ENCODE data around the gene HIVEP3. TPM values are rescaled to one million over a fixed set of nuclear protein-coding genes. Genes with fewer than 3 reads are reported as not detected.

The HIVEP3 gene
- total RNA-seq, 4 donors from 2014 or later, result 1.4 to 3.0 (median 2.3) TPM

GRCh38 chr1:41648230-41648629, 270.5 kb downstream of the HIVEP3 start:
- Histone ChIP-seq H3K27me3 (no peaks in the 10 kb centered on the region), H3K9me3 (no peaks in the 10 kb centered on the region), H3K4me1 (peaks cover 8 to 13% (median 10%) of the 10 kb centered on the region in 4 donors), H3K4me3 (no peak overlapping the region), H3K27ac (replicated peaks in 1 of 4) (no peak overlapping the region), H3K36me3 (no peaks in the 10 kb centered on the region)
- intact Hi-C loops (cut with DNase I), result no loop called here
- WGBS, result 100% methylated on average over 5 of the region's 5 CpGs
- DNase-seq (ENCODE audit: extremely low spot score), result no peak
- TF ChIP-seq CTCF (IDR thresholded peaks at IDR 0.05) (no peak), POLR2A (IDR thresholded peaks at IDR 0.05; ENCODE audit: low read depth) (no peak), EP300 (IDR thresholded peaks at IDR 0.05) (no peak), POLR2AphosphoS5 (IDR thresholded peaks at IDR 0.05) (no peak)

GRCh38 chr1:41647221-41648135, 271.2 kb downstream of the HIVEP3 start:
- intact Hi-C loops (cut with DNase I), result no loop called here
- no peaks in the 10 kb centered on the region for H3K27me3 ChIP-seq
- TF ChIP-seq CTCF (IDR thresholded peaks at IDR 0.05) (no peak), POLR2A (IDR thresholded peaks at IDR 0.05; ENCODE audit: low read depth) (no peak), POLR2AphosphoS5 (IDR thresholded peaks at IDR 0.05) (no peak), EP300 (IDR thresholded peaks at IDR 0.05) (no peak)
- H3K9me3 ChIP-seq, result no peaks in the 10 kb centered on the region
- no peak overlapping the region for H3K27ac ChIP-seq (replicated peaks in 1 of 4)
- no peak for DNase-seq (ENCODE audit: extremely low spot score)
- H3K36me3 ChIP-seq, result no peaks in the 10 kb centered on the region
- peaks cover 8 to 13% (median 10%) of the 10 kb centered on the region in 4 donors for H3K4me1 ChIP-seq
- H3K4me3 ChIP-seq, result no peak overlapping the region
- WGBS, result 90% methylated on average over 4 of the region's 4 CpGs

GRCh38 chr1:41646186-41646585, 272.5 kb downstream of the HIVEP3 start:
- WGBS, result 80% methylated on average over 4 of the region's 4 CpGs
- Histone ChIP-seq H3K27ac (replicated peaks in 1 of 4) (no peak overlapping the region), H3K27me3 (no peaks in the 10 kb centered on the region), H3K4me1 (peaks cover 8 to 13% (median 10%) of the 10 kb centered on the region in 4 donors), H3K4me3 (no peak overlapping the region), H3K36me3 (no peaks in the 10 kb centered on the region), H3K9me3 (no peaks in the 10 kb centered on the region)
- intact Hi-C loops (cut with DNase I), result no loop called here
- no peak for TF ChIP-seq POLR2AphosphoS5 (IDR thresholded peaks at IDR 0.05)
- TF ChIP-seq CTCF (IDR thresholded peaks at IDR 0.05), result no peak
- TF ChIP-seq POLR2A (IDR thresholded peaks at IDR 0.05; ENCODE audit: low read depth), result no peak
- TF ChIP-seq EP300 (IDR thresholded peaks at IDR 0.05), result no peak
- DNase-seq (ENCODE audit: extremely low spot score), result no peak

- TF ChIP-seq POLR2AphosphoS5 (IDR thresholded peaks at IDR 0.05) (no peak), CTCF (IDR thresholded peaks at IDR 0.05) (no peak), EP300 (IDR thresholded peaks at IDR 0.05) (no peak), POLR2A (IDR thresholded peaks at IDR 0.05; ENCODE audit: low read depth) (no peak)
- WGBS, result 100% methylated on average over 2 of the region's 2 CpGs
- no peaks in the 10 kb centered on the region for H3K27me3 ChIP-seq
- intact Hi-C loops (cut with DNase I), result no loop called here
- no peaks in the 10 kb centered on the region for H3K9me3 ChIP-seq
- no peak overlapping the region for H3K27ac ChIP-seq (replicated peaks in 1 of 4)
- no peak overlapping the region for H3K4me3 ChIP-seq
- H3K4me1 ChIP-seq, result peaks cover 7 to 10% (median 8%) of the 10 kb centered on the region in 4 donors
- no peaks in the 10 kb centered on the region for H3K36me3 ChIP-seq
- DNase-seq (ENCODE audit: extremely low spot score), result no peak
Measured at GRCh38 chr1:41645062-41645461, 273.7 kb downstream of the HIVEP3 start.
